Fibroblast of lung (primary cell): ENCODE results near the gene PLEKHO2. TPM values are rescaled to one million over a fixed set of nuclear protein-coding genes. Genes with fewer than 3 reads are reported as not detected.

Experiments used
- DNase-seq, 2 donors: peaks; one replicate each; pipeline versions ENCODE4 v3.0.0 to v3.0.0-alpha.2; 2010; ENCODE audit warnings: low read depth in 2 of 2
- H2AFZ ChIP-seq: 2 replicates; pipeline ENCODE4 v1.5.1; 2012; ENCODE audit warnings: low read length, control low read depth, inconsistent platforms
- H3K27ac ChIP-seq: 2 replicates; pipeline ENCODE4 v1.5.1; 2011; ENCODE audit warnings: low read length, control low read depth; ENCODE audit not compliant: insufficient read depth
- H3K27me3 ChIP-seq: 2 replicates; pipeline ENCODE4 v1.5.1; 2011; ENCODE audit warnings: mild to moderate bottlenecking, low read length; ENCODE audit not compliant: control insufficient read depth, insufficient read depth
- H3K36me3 ChIP-seq: 2 replicates; pipeline ENCODE4 v1.5.1; 2011; ENCODE audit warnings: low read length; ENCODE audit not compliant: control insufficient read depth, insufficient read depth
- H3K4me1 ChIP-seq: 2 replicates; pipeline ENCODE4 v1.5.1; 2011; ENCODE audit warnings: low read length; ENCODE audit not compliant: control insufficient read depth, insufficient read depth; ENCODE audit errors: extremely low read depth
- H3K4me2 ChIP-seq: 2 replicates; pipeline ENCODE4 v1.5.1; 2011; ENCODE audit warnings: low read length, control low read depth; ENCODE audit not compliant: insufficient read depth; ENCODE audit errors: extremely low read depth
- H3K4me3 ChIP-seq, 4 experiments: fragments of 200-600 bp in 1 of 4; sonication (generic) in 1 of 4; replicated peaks in 1 of 4; 2 replicates each; pipeline ENCODE4 v1.5.1; 2011 to 2016; ENCODE audit warnings: low read length in 4 of 4, low read depth in 3 of 4, mild to moderate bottlenecking in 3 of 4, control low read depth in 2 of 4, inconsistent platforms in 1 of 4, mixed read lengths in 1 of 4; ENCODE audit not compliant: insufficient read depth in 1 of 4; ENCODE audit errors: control extremely low read depth in 1 of 4
- H3K79me2 ChIP-seq: 2 replicates; pipeline ENCODE4 v1.5.1; 2012; ENCODE audit warnings: mild to moderate bottlenecking, low read length, inconsistent platforms; ENCODE audit not compliant: control insufficient read depth, insufficient read depth
- H3K9ac ChIP-seq: 2 replicates; pipeline ENCODE4 v1.5.1; 2011; ENCODE audit warnings: mild to moderate bottlenecking, low read length, control low read depth; ENCODE audit not compliant: insufficient read depth
- H3K9me3 ChIP-seq: 2 replicates; pipeline ENCODE4 v1.5.1; 2012; ENCODE audit warnings: low read depth, low read length; ENCODE audit not compliant: control insufficient read depth, insufficient read depth
- H4K20me1 ChIP-seq: 2 replicates; pipeline ENCODE4 v1.5.1; 2011; ENCODE audit warnings: low read length; ENCODE audit not compliant: control insufficient read depth, insufficient read depth; ENCODE audit errors: extremely low read depth
- EZH2 ChIP-seq: IDR thresholded peaks from 2 replicates; pipeline ENCODE4 v1.5.1; 2012; ENCODE audit warnings: low read length, control low read depth, mild to moderate bottlenecking; ENCODE audit errors: missing control alignments
- polyA plus RNA-seq, 2 donors: library from polyadenylated mRNA; depleted of rRNA in 1 of 2; stranded (reverse) in 1 of 2; unstranded in 1 of 2; fragments of >200 nt; gene quantifications; 2 replicates each; pipeline ENCODE4 v1.2.1, GENCODE V29; 2011 to 2012; ENCODE audit warnings: missing spikeins in 1 of 2
- total RNA-seq: library from RNA; depleted of rRNA; stranded (reverse); fragments of >200 nt; gene quantifications from 2 replicates; pipeline ENCODE4 v1.2.1, GENCODE V29; 2014
- TF ChIP-seq, protein P1 (sequence below), 2 donors: IDR thresholded peaks in 1 of 2; conservative IDR thresholded peaks in 1 of 2; 1 replicate in 1 of 2; 2 replicates in 1 of 2; pipeline ENCODE4 v1.5.1; 2011 to 2012; ENCODE audit warnings: low read length in 2 of 2, control low read depth in 1 of 2, inconsistent platforms in 1 of 2, low read depth in 1 of 2, mild to moderate bottlenecking in 1 of 2

Gene PLEKHO2
- total and polyA plus RNA-seq, 2 donors (not counting 1 experiment from before 2014, with no cell fraction given) = 78.6 to 163 TPM

DNA sequence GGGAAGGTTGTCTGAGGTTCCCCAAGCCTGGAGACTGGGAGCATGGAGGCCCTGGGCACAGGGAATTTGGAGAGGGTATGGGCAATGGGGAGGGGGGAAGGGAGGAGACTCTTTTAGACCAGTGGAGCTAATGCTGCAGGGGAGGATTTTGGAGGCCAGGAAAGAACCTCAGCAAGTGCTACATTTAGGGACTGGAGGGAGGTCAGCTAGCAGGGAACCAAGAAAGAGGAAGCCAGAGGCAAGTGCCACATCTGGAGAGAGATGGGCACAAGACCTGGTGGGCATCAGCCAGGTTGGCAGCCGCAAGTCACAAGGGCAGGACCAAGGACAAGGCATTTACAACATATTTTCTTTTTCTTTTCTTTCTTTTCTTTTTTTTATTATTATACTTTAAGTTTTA is 20.7 kb downstream of the PLEKHO2 start:
- no peak overlapping the region for H3K27ac ChIP-seq
- H2AFZ ChIP-seq = no peak overlapping the region
- no peaks in the 10 kb centered on the region for H3K9me3 ChIP-seq
- H3K4me3 ChIP-seq = no peak overlapping the region
- TF ChIP-seq EZH2 = no peak
- TF ChIP-seq, protein P1, sequence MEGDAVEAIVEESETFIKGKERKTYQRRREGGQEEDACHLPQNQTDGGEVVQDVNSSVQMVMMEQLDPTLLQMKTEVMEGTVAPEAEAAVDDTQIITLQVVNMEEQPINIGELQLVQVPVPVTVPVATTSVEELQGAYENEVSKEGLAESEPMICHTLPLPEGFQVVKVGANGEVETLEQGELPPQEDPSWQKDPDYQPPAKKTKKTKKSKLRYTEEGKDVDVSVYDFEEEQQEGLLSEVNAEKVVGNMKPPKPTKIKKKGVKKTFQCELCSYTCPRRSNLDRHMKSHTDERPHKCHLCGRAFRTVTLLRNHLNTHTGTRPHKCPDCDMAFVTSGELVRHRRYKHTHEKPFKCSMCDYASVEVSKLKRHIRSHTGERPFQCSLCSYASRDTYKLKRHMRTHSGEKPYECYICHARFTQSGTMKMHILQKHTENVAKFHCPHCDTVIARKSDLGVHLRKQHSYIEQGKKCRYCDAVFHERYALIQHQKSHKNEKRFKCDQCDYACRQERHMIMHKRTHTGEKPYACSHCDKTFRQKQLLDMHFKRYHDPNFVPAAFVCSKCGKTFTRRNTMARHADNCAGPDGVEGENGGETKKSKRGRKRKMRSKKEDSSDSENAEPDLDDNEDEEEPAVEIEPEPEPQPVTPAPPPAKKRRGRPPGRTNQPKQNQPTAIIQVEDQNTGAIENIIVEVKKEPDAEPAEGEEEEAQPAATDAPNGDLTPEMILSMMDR (conservative IDR thresholded peaks at IDR 0.05 in 1 of 2, IDR thresholded peaks at IDR 0.05 in 1 of 2; ENCODE audit: low read depth in 1 of 2, low read length in 2 of 2) = no peak
- H3K4me2 ChIP-seq = no peak overlapping the region
- H3K4me1 ChIP-seq = peaks cover 49% of the 10 kb centered on the region
- H3K27me3 ChIP-seq = no peaks in the 10 kb centered on the region
- peaks cover 54% of the 10 kb centered on the region for H3K36me3 ChIP-seq
- no peaks in the 10 kb centered on the region for H4K20me1 ChIP-seq
- H3K79me2 ChIP-seq = peaks cover 31% of the 10 kb centered on the region
- H3K9ac ChIP-seq = no peak overlapping the region
- DNase-seq = no peak

GRCh38 chr15:64864068-64864467 is 22.4 kb downstream of the PLEKHO2 start:
- Histone ChIP-seq H3K27me3 (no peaks in the 10 kb centered on the region), H3K27ac (peak overlapping the region; percentile 16), H3K4me3 (no peak overlapping the region), H3K4me2 (no peak overlapping the region), H3K9me3 (no peaks in the 10 kb centered on the region), H4K20me1 (no peaks in the 10 kb centered on the region), H2AFZ (no peak overlapping the region), H3K4me1 (peaks cover 38% of the 10 kb centered on the region), H3K79me2 (peaks cover 16% of the 10 kb centered on the region), H3K36me3 (peaks cover 49% of the 10 kb centered on the region), H3K9ac (no peak overlapping the region)
- no peak for DNase-seq
- TF ChIP-seq, protein P1 (conservative IDR thresholded peaks at IDR 0.05 in 1 of 2, IDR thresholded peaks at IDR 0.05 in 1 of 2; ENCODE audit: low read depth in 1 of 2, low read length in 2 of 2) = no peak
- no peak for TF ChIP-seq EZH2

DNA sequence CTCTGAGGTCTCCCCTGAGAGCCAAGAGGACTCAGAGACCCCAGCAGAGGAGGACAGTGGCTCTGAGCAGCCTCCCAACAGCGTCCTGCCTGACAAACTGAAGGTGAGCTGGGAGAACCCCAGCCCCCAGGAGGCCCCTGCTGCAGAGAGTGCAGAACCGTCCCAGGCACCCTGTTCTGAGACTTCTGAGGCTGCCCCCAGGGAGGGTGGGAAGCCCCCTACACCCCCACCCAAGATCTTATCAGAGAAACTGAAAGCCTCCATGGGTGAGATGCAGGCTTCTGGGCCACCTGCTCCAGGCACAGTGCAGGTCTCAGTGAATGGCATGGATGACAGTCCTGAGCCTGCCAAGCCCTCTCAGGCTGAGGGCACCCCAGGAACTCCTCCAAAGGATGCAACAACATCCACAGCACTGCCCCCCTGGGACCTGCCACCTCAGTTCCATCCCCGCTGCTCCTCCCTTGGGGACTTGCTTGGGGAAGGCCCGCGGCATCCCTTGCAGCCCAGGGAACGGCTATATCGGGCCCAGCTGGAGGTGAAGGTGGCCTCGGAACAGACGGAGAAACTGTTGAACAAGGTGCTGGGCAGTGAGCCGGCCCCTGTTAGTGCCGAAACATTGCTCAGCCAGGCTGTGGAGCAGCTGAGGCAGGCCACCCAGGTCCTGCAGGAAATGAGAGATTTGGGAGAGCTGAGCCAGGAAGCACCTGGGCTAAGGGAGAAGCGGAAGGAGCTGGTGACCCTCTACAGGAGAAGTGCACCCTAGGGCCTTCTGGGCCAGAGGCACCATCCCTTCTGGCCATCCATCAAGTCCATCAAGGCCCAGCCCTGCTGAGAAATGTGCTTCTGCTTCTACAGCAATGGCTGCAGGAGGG is 23.6 kb downstream of the PLEKHO2 start:
- no peak overlapping the region for H2AFZ ChIP-seq
- H3K27ac ChIP-seq = peak overlapping the region; percentile 76
- H3K4me1 ChIP-seq = peaks cover 32% of the 10 kb centered on the region
- TF ChIP-seq, protein P1 (conservative IDR thresholded peaks at IDR 0.05 in 1 of 2, IDR thresholded peaks at IDR 0.05 in 1 of 2; ENCODE audit: low read depth in 1 of 2, low read length in 2 of 2) = no peak
- TF ChIP-seq EZH2 = no peak
- peak overlapping the region; percentile 20 for H3K4me2 ChIP-seq
- no peaks in the 10 kb centered on the region for H4K20me1 ChIP-seq
- DNase-seq = no peak
- H3K36me3 ChIP-seq = peaks cover 42% of the 10 kb centered on the region
- H3K4me3 ChIP-seq = no peak overlapping the region
- H3K9me3 ChIP-seq = no peaks in the 10 kb centered on the region
- H3K9ac ChIP-seq = no peak overlapping the region
- H3K79me2 ChIP-seq = peaks cover 6% of the 10 kb centered on the region
- H3K27me3 ChIP-seq = no peaks in the 10 kb centered on the region
